Measurements from ENCODE around the gene GOLGA8R.
A peak's percentile ranks its signal among the peaks of the same experiment; 100 is the strongest.
"Not testable (repeated sequence)": the region's sequence is repeated elsewhere in the genome, so short reads cannot be mapped to it uniquely, and the experiment has no call there.

The GOLGA8R gene

GRCh38 chr15:30398988-30399387 is 15.1 kb downstream of the GOLGA8R start:
- not testable (repeated sequence) for H3K27ac ChIP-seq (ENCODE audit: low read length, poor library complexity, severe bottlenecking); H3K14ac ChIP-seq (ENCODE audit: low read length in 2 of 2); H3K18ac ChIP-seq (ENCODE audit: low read depth in 1 of 2, low read length in 2 of 2); H2BK120ac ChIP-seq (ENCODE audit: low read depth, low read length); H4K91ac ChIP-seq (ENCODE audit: low read length); H4K8ac ChIP-seq (ENCODE audit: low read length); H2AFZ ChIP-seq (ENCODE audit: low read depth, low read length); H3K36me3 ChIP-seq (ENCODE audit: control insufficient read depth in 1 of 2, insufficient read depth in 2 of 2, low read depth in 1 of 2, low read length in 2 of 2); H2BK15ac ChIP-seq (ENCODE audit: low read depth, poor library complexity, severe bottlenecking); H3K4me1 ChIP-seq (ENCODE audit: control insufficient read depth, insufficient read depth, low read depth, low read length); H2BK5ac ChIP-seq (ENCODE audit: low read depth, low read length, poor library complexity, severe bottlenecking); H3K4me3 ChIP-seq (ENCODE audit: insufficient read depth in 1 of 2, low read depth in 1 of 2, low read length in 2 of 2); H3K23ac ChIP-seq (ENCODE audit: low read length in 2 of 2); H3K27me3 ChIP-seq (ENCODE audit: control insufficient read depth in 1 of 2, insufficient read depth in 1 of 2, low read length in 2 of 2); H3K4ac ChIP-seq (ENCODE audit: low read depth in 1 of 2, low read length in 2 of 2); H2BK12ac ChIP-seq (ENCODE audit: low read length in 2 of 2); H3K4me2 ChIP-seq (ENCODE audit: low read length, poor library complexity, severe bottlenecking); DNase-seq; H2AK5ac ChIP-seq (ENCODE audit: low read length, severe bottlenecking); H3K79me1 ChIP-seq (replicated peaks; ENCODE audit: low read length, poor library complexity, severe bottlenecking); H3K9ac ChIP-seq (ENCODE audit: low read length); H3K9me3 ChIP-seq (ENCODE audit: control insufficient read depth, low read length)
- no CpG with 5 or more reads among the region's 6 CpGs for WGBS

GRCh38 chr15:30393664-30393991 is 20.4 kb downstream of the GOLGA8R start:
- not testable (repeated sequence) for H3K9me3 ChIP-seq (ENCODE audit: control insufficient read depth, low read length); H4K8ac ChIP-seq (ENCODE audit: low read length); H3K4me1 ChIP-seq (ENCODE audit: control insufficient read depth, insufficient read depth, low read depth, low read length); H3K14ac ChIP-seq (ENCODE audit: low read length in 2 of 2); H2BK120ac ChIP-seq (ENCODE audit: low read depth, low read length); H3K9ac ChIP-seq (ENCODE audit: low read length); H3K4ac ChIP-seq (ENCODE audit: low read depth in 1 of 2, low read length in 2 of 2); H2BK15ac ChIP-seq (ENCODE audit: low read depth, poor library complexity, severe bottlenecking); H3K36me3 ChIP-seq (ENCODE audit: control insufficient read depth in 1 of 2, insufficient read depth in 2 of 2, low read depth in 1 of 2, low read length in 2 of 2); H3K27me3 ChIP-seq (ENCODE audit: control insufficient read depth in 1 of 2, insufficient read depth in 1 of 2, low read length in 2 of 2); H3K23ac ChIP-seq (ENCODE audit: low read length in 2 of 2); H2BK5ac ChIP-seq (ENCODE audit: low read depth, low read length, poor library complexity, severe bottlenecking); DNase-seq; H2BK12ac ChIP-seq (ENCODE audit: low read length in 2 of 2); H3K4me2 ChIP-seq (ENCODE audit: low read length, poor library complexity, severe bottlenecking); H4K91ac ChIP-seq (ENCODE audit: low read length); H3K4me3 ChIP-seq (ENCODE audit: insufficient read depth in 1 of 2, low read depth in 1 of 2, low read length in 2 of 2); H3K79me1 ChIP-seq (replicated peaks; ENCODE audit: low read length, poor library complexity, severe bottlenecking); H2AK5ac ChIP-seq (ENCODE audit: low read length, severe bottlenecking); H3K27ac ChIP-seq (ENCODE audit: low read length, poor library complexity, severe bottlenecking); H2AFZ ChIP-seq (ENCODE audit: low read depth, low read length); H3K18ac ChIP-seq (ENCODE audit: low read depth in 1 of 2, low read length in 2 of 2)
- WGBS = no CpG with 5 or more reads among the region's 23 CpGs

- H3K14ac ChIP-seq (ENCODE audit: low read length in 2 of 2); H3K4me1 ChIP-seq (ENCODE audit: control insufficient read depth, insufficient read depth, low read depth, low read length): not testable (repeated sequence)
Measured at GRCh38 chr15:30392766-30393663, 21.0 kb downstream of the GOLGA8R start, which contains the start of gene CHRFAM7A. Gene CHRFAM7A, minus strand, starts transcription at chr15:30393540. Its CDS starts 10,189 bp downstream, at chr15:30383351.

GRCh38 chr15:30386318-30386887 is 27.7 kb downstream of the GOLGA8R start:
- H3K18ac ChIP-seq (ENCODE audit: low read depth in 1 of 2, low read length in 2 of 2); H2BK12ac ChIP-seq (ENCODE audit: low read length in 2 of 2); H3K36me3 ChIP-seq (ENCODE audit: control insufficient read depth in 1 of 2, insufficient read depth in 2 of 2, low read depth in 1 of 2, low read length in 2 of 2); H3K79me1 ChIP-seq (replicated peaks; ENCODE audit: low read length, poor library complexity, severe bottlenecking); H3K23ac ChIP-seq (ENCODE audit: low read length in 2 of 2); H3K9me3 ChIP-seq (ENCODE audit: control insufficient read depth, low read length); H2AFZ ChIP-seq (ENCODE audit: low read depth, low read length); H3K4me1 ChIP-seq (ENCODE audit: control insufficient read depth, insufficient read depth, low read depth, low read length); DNase-seq; H2AK5ac ChIP-seq (ENCODE audit: low read length, severe bottlenecking); H2BK15ac ChIP-seq (ENCODE audit: low read depth, poor library complexity, severe bottlenecking); H3K4ac ChIP-seq (ENCODE audit: low read depth in 1 of 2, low read length in 2 of 2); H2BK120ac ChIP-seq (ENCODE audit: low read depth, low read length); H3K27me3 ChIP-seq (ENCODE audit: control insufficient read depth in 1 of 2, insufficient read depth in 1 of 2, low read length in 2 of 2); H4K8ac ChIP-seq (ENCODE audit: low read length); H2BK5ac ChIP-seq (ENCODE audit: low read depth, low read length, poor library complexity, severe bottlenecking); H3K4me3 ChIP-seq (ENCODE audit: insufficient read depth in 1 of 2, low read depth in 1 of 2, low read length in 2 of 2); H3K27ac ChIP-seq (ENCODE audit: low read length, poor library complexity, severe bottlenecking); H3K4me2 ChIP-seq (ENCODE audit: low read length, poor library complexity, severe bottlenecking); H3K9ac ChIP-seq (ENCODE audit: low read length); H3K14ac ChIP-seq (ENCODE audit: low read length in 2 of 2); H4K91ac ChIP-seq (ENCODE audit: low read length): not testable (repeated sequence)
- no CpG with 5 or more reads among the region's 6 CpGs for WGBS

More at GRCh38 chr15:30392766-30393663, 21.0 kb downstream of the GOLGA8R start, which contains the start of gene CHRFAM7A:
- Histone ChIP-seq H3K4me3 (ENCODE audit: insufficient read depth in 1 of 2, low read depth in 1 of 2, low read length in 2 of 2) (peak within 1 kb of the TSS in 1 of 2 experiments; percentile 59), H3K4me2 (ENCODE audit: low read length, poor library complexity, severe bottlenecking) (peak within 1 kb of the TSS; percentile 66)
- not testable (repeated sequence) for H3K27ac ChIP-seq (ENCODE audit: low read length, poor library complexity, severe bottlenecking); H2AK5ac ChIP-seq (ENCODE audit: low read length, severe bottlenecking); H3K9me3 ChIP-seq (ENCODE audit: control insufficient read depth, low read length); H3K27me3 ChIP-seq (ENCODE audit: control insufficient read depth in 1 of 2, insufficient read depth in 1 of 2, low read length in 2 of 2); H4K91ac ChIP-seq (ENCODE audit: low read length); H2BK5ac ChIP-seq (ENCODE audit: low read depth, low read length, poor library complexity, severe bottlenecking); H2AFZ ChIP-seq (ENCODE audit: low read depth, low read length); H2BK12ac ChIP-seq (ENCODE audit: low read length in 2 of 2); DNase-seq; H3K79me1 ChIP-seq (replicated peaks; ENCODE audit: low read length, poor library complexity, severe bottlenecking); H2BK15ac ChIP-seq (ENCODE audit: low read depth, poor library complexity, severe bottlenecking); H3K36me3 ChIP-seq (ENCODE audit: control insufficient read depth in 1 of 2, insufficient read depth in 2 of 2, low read depth in 1 of 2, low read length in 2 of 2); H3K9ac ChIP-seq (ENCODE audit: low read length); H3K18ac ChIP-seq (ENCODE audit: low read depth in 1 of 2, low read length in 2 of 2); H2BK120ac ChIP-seq (ENCODE audit: low read depth, low read length); H4K8ac ChIP-seq (ENCODE audit: low read length); H3K4ac ChIP-seq (ENCODE audit: low read depth in 1 of 2, low read length in 2 of 2); H3K23ac ChIP-seq (ENCODE audit: low read length in 2 of 2)
- no CpG with 5 or more reads among the region's 74 CpGs for WGBS
